ENCODE data around the gene FHAD1. TPM values are rescaled to one million over a fixed set of nuclear protein-coding genes. Genes with fewer than 3 reads are reported as not detected.

The FHAD1 gene
- polyA plus RNA-seq, 1 donor = 0.79 TPM

GRCh38 chr1:15229707-15230131 is 17.3 kb upstream of the FHAD1 start:
- H3K9me3 ChIP-seq (ENCODE audit: control insufficient read depth, low read depth, low read length) = no peaks in the 10 kb centered on the region
- H3K27me3 ChIP-seq (ENCODE audit: control insufficient read depth, insufficient read depth, low read length) = no peaks in the 10 kb centered on the region
- no peaks in the 10 kb centered on the region for H3K4me1 ChIP-seq (ENCODE audit: control insufficient read depth, insufficient read depth, low read length)
- no peak overlapping the region for H3K27ac ChIP-seq (ENCODE audit: low read length)
- WGBS (ENCODE audit: insufficient coverage, low lambda C conversion rate) = no CpG with 5 or more reads among the region's 4 CpGs
- H3K36me3 ChIP-seq (ENCODE audit: control insufficient read depth, insufficient read depth, low read length) = no peaks in the 10 kb centered on the region
- H3K4me3 ChIP-seq (ENCODE audit: low read length) = no peak overlapping the region
- DNase-seq = peak in 1 of 2 donors; percentile 50

DNA sequence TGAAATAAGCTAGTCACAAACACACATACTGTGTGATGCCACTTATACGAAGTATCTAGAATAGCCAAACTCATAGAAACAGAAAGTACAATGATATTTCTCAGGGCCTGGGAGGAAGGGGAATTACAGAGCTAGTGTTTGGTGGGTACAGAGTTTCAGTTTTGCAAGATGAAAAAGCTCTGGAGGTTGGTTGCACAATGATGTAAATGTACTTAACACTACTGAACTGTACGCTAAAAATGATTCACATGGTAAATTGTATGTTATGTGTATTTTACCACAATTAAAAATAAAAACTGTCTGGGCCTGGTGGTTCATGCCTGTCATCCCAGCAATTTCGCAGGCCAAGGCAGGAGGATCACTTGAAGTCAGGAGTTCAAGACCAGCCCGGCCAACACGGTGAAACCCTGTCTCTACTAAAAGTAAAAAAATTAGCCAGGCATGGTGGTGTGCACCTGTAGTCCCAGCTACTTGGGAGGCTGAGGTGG is 15.3 kb upstream of the FHAD1 start:
- Histone ChIP-seq H3K4me3 (ENCODE audit: low read length) (no peak overlapping the region), H3K36me3 (ENCODE audit: control insufficient read depth, insufficient read depth, low read length) (no peaks in the 10 kb centered on the region), H3K9me3 (ENCODE audit: control insufficient read depth, low read depth, low read length) (no peaks in the 10 kb centered on the region), H3K27ac (ENCODE audit: low read length) (no peak overlapping the region), H3K27me3 (ENCODE audit: control insufficient read depth, insufficient read depth, low read length) (no peaks in the 10 kb centered on the region), H3K4me1 (ENCODE audit: control insufficient read depth, insufficient read depth, low read length) (no peaks in the 10 kb centered on the region)
- WGBS (ENCODE audit: insufficient coverage, low lambda C conversion rate) = no CpG with 5 or more reads among the region's 5 CpGs
- DNase-seq = no peak

DNA sequence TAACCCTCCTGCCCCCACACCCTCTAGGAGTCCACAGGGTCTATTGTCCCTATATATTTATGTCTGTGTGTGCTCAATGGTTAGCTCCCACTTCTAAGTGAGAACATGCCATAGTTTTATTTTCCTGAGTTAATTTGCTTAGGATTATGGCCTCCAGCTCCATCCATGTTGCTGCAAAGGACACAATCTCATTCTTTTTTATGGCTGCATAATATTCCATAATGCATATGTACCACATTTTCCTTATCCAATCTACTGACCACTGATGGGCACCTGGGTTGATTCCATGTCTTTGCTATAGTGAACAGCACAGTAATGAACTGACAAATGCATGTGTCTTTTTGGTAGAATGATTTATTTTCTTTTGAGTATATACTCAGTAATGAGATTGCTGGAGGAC is 13.3 kb upstream of the FHAD1 start:
- no peaks in the 10 kb centered on the region for H3K4me1 ChIP-seq (ENCODE audit: control insufficient read depth, insufficient read depth, low read length)
- no peak for DNase-seq
- H3K27ac ChIP-seq (ENCODE audit: low read length) = no peak overlapping the region
- H3K36me3 ChIP-seq (ENCODE audit: control insufficient read depth, insufficient read depth, low read length) = no peaks in the 10 kb centered on the region
- no peaks in the 10 kb centered on the region for H3K27me3 ChIP-seq (ENCODE audit: control insufficient read depth, insufficient read depth, low read length)
- no peaks in the 10 kb centered on the region for H3K9me3 ChIP-seq (ENCODE audit: control insufficient read depth, low read depth, low read length)
- H3K4me3 ChIP-seq (ENCODE audit: low read length) = no peak overlapping the region

DNA sequence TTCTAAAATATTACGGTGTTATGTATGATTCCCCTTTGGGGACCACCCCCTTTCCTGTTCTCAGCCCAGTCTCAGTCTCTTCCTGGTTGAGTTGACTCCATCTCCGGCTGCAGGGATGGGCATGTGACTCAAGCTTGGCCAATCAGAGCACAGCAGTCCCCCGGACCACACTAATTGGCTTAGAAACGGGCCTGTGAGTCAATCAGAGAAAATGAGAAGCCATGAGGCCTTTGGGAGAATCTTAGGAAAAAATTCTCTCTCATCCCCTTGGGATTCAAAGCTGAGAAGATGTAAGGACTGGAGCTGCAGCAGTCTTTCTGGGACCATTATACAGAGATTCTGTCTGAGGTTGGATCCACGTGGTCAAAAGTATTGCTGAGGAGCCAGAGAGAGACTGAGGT is 10.7 kb upstream of the FHAD1 start:
- Histone ChIP-seq H3K27ac (ENCODE audit: low read length) (no peak overlapping the region), H3K9me3 (ENCODE audit: control insufficient read depth, low read depth, low read length) (no peaks in the 10 kb centered on the region), H3K4me1 (ENCODE audit: control insufficient read depth, insufficient read depth, low read length) (no peaks in the 10 kb centered on the region), H3K4me3 (ENCODE audit: low read length) (no peak overlapping the region), H3K27me3 (ENCODE audit: control insufficient read depth, insufficient read depth, low read length) (no peaks in the 10 kb centered on the region), H3K36me3 (ENCODE audit: control insufficient read depth, insufficient read depth, low read length) (no peaks in the 10 kb centered on the region)
- DNase-seq = no peak
- WGBS (ENCODE audit: insufficient coverage, low lambda C conversion rate) = no CpG with 5 or more reads among the region's 5 CpGs

DNA sequence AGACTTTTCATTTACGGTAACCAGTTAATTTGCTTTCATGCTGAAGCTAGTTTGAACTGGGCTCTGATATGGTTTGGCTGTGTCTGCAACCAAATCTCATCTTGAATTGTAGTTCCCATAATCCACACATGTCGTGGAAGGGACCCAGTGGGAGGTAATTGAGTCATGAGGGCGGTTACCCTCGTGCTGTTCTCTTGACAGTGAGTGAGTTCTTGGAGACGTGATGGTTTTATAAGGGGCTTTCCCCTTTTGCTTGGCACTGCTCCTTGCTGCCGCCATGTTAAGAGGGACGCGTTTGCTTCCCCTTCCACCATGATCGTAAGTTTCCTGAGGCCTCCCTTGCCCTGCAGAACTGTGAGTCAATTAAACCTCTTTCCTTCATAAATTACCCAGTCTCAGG is 10.3 kb upstream of the FHAD1 start:
- no CpG with 5 or more reads among the region's 9 CpGs for WGBS (ENCODE audit: insufficient coverage, low lambda C conversion rate)
- Histone ChIP-seq H3K27me3 (ENCODE audit: control insufficient read depth, insufficient read depth, low read length) (no peaks in the 10 kb centered on the region), H3K36me3 (ENCODE audit: control insufficient read depth, insufficient read depth, low read length) (no peaks in the 10 kb centered on the region), H3K4me1 (ENCODE audit: control insufficient read depth, insufficient read depth, low read length) (no peaks in the 10 kb centered on the region), H3K4me3 (ENCODE audit: low read length) (no peak overlapping the region), H3K27ac (ENCODE audit: low read length) (no peak overlapping the region), H3K9me3 (ENCODE audit: control insufficient read depth, low read depth, low read length) (no peaks in the 10 kb centered on the region)
- DNase-seq = no peak

DNA sequence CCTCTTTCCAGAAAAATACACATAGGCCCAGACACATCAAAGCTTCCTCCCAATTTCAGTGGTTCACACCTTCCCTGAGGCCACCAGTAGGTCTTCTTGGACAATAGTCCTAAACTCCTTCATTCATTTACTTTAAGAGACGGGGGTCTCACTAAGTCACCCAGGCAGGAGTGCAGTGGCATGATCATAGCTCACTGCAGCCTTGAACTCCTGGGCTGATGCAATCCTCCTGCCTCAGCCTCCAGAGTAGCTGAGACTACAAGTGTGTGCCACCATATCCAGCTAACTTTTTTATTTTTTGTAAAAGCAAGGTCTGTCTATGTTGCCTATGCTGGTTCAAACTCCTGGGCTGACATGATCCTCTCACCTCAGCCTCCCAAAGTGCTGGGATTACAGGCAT is 8.2 kb upstream of the FHAD1 start:
- DNase-seq = no peak

DNA sequence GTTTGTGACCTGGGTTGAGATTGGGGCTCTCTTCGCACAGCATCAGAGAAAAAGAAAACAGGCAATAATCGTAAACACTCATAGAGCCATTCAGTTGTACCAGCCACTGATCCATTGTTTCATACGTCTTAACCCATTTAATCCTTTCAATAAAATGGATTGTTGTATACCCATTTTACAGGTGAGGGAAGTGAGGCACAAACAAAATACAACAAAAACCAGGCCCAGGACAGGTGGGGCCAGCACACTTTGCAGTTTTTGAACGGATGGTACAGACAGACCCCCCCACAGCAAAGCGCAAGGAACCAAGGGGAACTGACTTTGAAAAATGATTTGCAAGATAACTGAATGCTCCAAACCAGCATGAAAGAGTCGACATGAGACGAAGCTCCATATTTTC is 4.3 kb upstream of the FHAD1 start:
- 88% methylated on average over 3 of the region's 7 CpGs for WGBS (ENCODE audit: insufficient coverage, low lambda C conversion rate)
- Histone ChIP-seq H3K36me3 (ENCODE audit: control insufficient read depth, insufficient read depth, low read length) (no peaks in the 10 kb centered on the region), H3K27ac (ENCODE audit: low read length) (peak overlapping the region; percentile 20), H3K4me1 (ENCODE audit: control insufficient read depth, insufficient read depth, low read length) (peaks cover 4% of the 10 kb centered on the region), H3K9me3 (ENCODE audit: control insufficient read depth, low read depth, low read length) (peaks cover 2% of the 10 kb centered on the region), H3K27me3 (ENCODE audit: control insufficient read depth, insufficient read depth, low read length) (no peaks in the 10 kb centered on the region), H3K4me3 (ENCODE audit: low read length) (no peak overlapping the region)
- no peak for DNase-seq

More for the DNA sequence above, 8.2 kb upstream of the FHAD1 start:
- Histone ChIP-seq H3K27me3 (ENCODE audit: control insufficient read depth, insufficient read depth, low read length) (no peaks in the 10 kb centered on the region), H3K4me1 (ENCODE audit: control insufficient read depth, insufficient read depth, low read length) (no peaks in the 10 kb centered on the region), H3K9me3 (ENCODE audit: control insufficient read depth, low read depth, low read length) (no peaks in the 10 kb centered on the region), H3K4me3 (ENCODE audit: low read length) (no peak overlapping the region), H3K27ac (ENCODE audit: low read length) (no peak overlapping the region), H3K36me3 (ENCODE audit: control insufficient read depth, insufficient read depth, low read length) (no peaks in the 10 kb centered on the region)
- no CpG with 5 or more reads among the region's 1 CpG for WGBS (ENCODE audit: insufficient coverage, low lambda C conversion rate)

DNA sequence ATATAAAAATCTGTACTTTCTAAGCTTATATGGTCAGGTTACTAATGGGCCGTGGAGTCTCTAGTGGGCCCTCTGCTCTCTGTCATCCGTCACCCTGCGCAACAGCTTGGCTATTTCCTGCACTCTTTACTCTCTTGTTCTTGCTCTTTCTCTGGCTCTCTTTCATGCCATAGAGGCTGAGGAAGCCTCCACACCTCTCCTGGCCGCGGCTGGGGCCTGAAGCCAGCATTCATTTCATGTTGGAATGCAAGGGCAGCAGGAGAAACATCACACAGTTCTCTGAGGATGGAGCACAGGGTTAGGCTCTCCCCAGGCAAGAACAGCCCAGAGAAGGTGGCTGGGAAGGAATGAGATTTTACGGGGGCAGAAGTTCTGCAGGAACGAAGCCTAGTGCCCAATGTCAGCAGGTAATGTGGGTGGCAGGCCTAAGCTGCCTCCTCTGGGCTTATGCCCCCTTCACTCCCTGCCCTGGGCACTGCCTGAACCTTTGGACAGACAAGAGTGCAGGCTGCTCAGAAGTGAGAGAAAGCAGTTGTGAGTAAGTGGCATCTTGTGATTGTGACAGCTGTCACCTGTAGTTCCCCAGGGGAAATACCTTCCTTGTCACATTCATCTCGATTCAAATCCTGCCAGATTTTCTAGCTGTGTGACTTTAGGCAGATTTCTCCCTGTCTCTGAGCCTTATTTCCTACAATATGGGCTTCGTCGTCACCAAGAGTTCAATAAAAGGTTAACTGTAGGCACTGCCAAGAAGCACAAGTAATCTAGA is 3.6 kb upstream of the FHAD1 start:
- peaks cover 4% of the 10 kb centered on the region for H3K4me1 ChIP-seq (ENCODE audit: control insufficient read depth, insufficient read depth, low read length)
- DNase-seq = no peak
- H3K36me3 ChIP-seq (ENCODE audit: control insufficient read depth, insufficient read depth, low read length) = no peaks in the 10 kb centered on the region
- 80% methylated on average over 1 of the region's 10 CpGs for WGBS (ENCODE audit: insufficient coverage, low lambda C conversion rate)
- H3K27ac ChIP-seq (ENCODE audit: low read length) = no peak overlapping the region
- H3K4me3 ChIP-seq (ENCODE audit: low read length) = no peak overlapping the region
- H3K27me3 ChIP-seq (ENCODE audit: control insufficient read depth, insufficient read depth, low read length) = peaks cover 3% of the 10 kb centered on the region
- H3K9me3 ChIP-seq (ENCODE audit: control insufficient read depth, low read depth, low read length) = peaks cover 2% of the 10 kb centered on the region

- DNase-seq = no peak
- H3K36me3 ChIP-seq (ENCODE audit: control insufficient read depth, insufficient read depth, low read length) = no peaks in the 10 kb centered on the region
- no CpG with 5 or more reads among the region's 5 CpGs for WGBS (ENCODE audit: insufficient coverage, low lambda C conversion rate)
- peaks cover 4% of the 10 kb centered on the region for H3K4me1 ChIP-seq (ENCODE audit: control insufficient read depth, insufficient read depth, low read length)
- H3K4me3 ChIP-seq (ENCODE audit: low read length) = no peak overlapping the region
- no peak overlapping the region for H3K27ac ChIP-seq (ENCODE audit: low read length)
- H3K27me3 ChIP-seq (ENCODE audit: control insufficient read depth, insufficient read depth, low read length) = peaks cover 3% of the 10 kb centered on the region
- H3K9me3 ChIP-seq (ENCODE audit: control insufficient read depth, low read depth, low read length) = peaks cover 2% of the 10 kb centered on the region
These were observed 2.2 kb upstream of the FHAD1 start for GRCh38 chr1:15244813-15245212.

DNA sequence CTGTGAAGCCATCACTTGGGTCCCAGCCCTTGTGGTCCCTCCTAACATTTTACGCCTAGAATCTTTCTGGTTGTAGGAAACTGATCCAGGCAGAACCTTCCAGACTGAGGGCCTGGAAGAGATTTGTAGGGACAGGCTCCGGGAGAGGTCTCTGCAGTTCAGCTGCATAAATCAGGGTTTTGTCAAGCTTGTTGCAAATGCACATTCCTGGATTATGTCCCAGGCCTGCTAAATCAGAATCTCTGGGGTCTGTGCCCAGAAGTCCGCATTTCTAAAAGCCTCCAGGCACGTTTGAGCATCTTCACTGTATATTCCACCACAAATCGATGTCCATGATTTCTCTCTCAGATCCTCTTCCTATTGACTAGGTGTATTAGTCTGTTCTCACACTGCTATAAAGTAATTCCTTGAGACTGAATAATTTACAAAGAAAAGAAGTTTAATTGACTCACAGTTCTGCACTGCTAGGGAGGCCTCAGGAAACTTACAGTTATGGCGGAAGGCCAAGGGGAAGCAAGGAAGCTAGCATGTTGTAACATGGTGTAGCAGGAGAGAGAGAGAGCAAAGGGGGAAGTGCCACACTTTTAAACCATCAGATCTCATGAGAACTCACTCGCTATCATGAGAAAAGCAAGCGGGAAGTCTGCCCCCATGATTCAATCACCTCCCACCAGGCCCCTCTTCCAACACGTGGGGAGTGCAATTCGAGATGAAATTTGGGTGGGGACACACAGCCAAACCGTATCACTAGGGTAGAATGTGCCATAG is 1.2 kb upstream of the FHAD1 start:
- DNase-seq = no peak
- 40% methylated on average over 2 of the region's 11 CpGs for WGBS (ENCODE audit: insufficient coverage, low lambda C conversion rate)
- Histone ChIP-seq H3K27me3 (ENCODE audit: control insufficient read depth, insufficient read depth, low read length) (peaks cover 3% of the 10 kb centered on the region), H3K9me3 (ENCODE audit: control insufficient read depth, low read depth, low read length) (peaks cover 2% of the 10 kb centered on the region), H3K27ac (ENCODE audit: low read length) (peak overlapping the region; percentile 22), H3K4me3 (ENCODE audit: low read length) (no peak overlapping the region), H3K36me3 (ENCODE audit: control insufficient read depth, insufficient read depth, low read length) (no peaks in the 10 kb centered on the region), H3K4me1 (ENCODE audit: control insufficient read depth, insufficient read depth, low read length) (peaks cover 4% of the 10 kb centered on the region)

Data from large intestine (tissue), 3 donors.